HG03139 (cell line): ENCODE data around the gene PHEX.

ENCODE experiments used
- ATAC-seq: cut with Tn5 transposase; IDR thresholded peaks from one replicate; pipeline ENCODE4 v1.9.1; 2021; ENCODE audit not compliant: unreplicated experiment

PHEX gene

GRCh38 chrX:22097012-22097694 lies 65.0 kb downstream of the PHEX start:
- ATAC-seq, result no peak

- ATAC-seq, result no peak
These were observed 73.1 kb downstream of the PHEX start for GRCh38 chrX:22105231-22105630.

- no peak for ATAC-seq
These were observed 73.8 kb downstream of the PHEX start for GRCh38 chrX:22105971-22106370.

GRCh38 chrX:22109442-22109841 lies 77.3 kb downstream of the PHEX start:
- no peak for ATAC-seq

GRCh38 chrX:22110729-22111494 lies 78.8 kb downstream of the PHEX start:
- ATAC-seq, result no peak

- ATAC-seq, result no peak
These were observed 84.8 kb downstream of the PHEX start for GRCh38 chrX:22116605-22117546.

GRCh38 chrX:22117633-22118032 lies 85.5 kb downstream of the PHEX start:
- ATAC-seq, result no peak

GRCh38 chrX:22118161-22118830 lies 86.2 kb downstream of the PHEX start:
- ATAC-seq, result no peak

- ATAC-seq, result no peak
These were observed 89.0 kb downstream of the PHEX start for GRCh38 chrX:22121161-22121560.

GRCh38 chrX:22122510-22122909 lies 90.4 kb downstream of the PHEX start:
- no peak for ATAC-seq

GRCh38 chrX:22124098-22124497 lies 92.0 kb downstream of the PHEX start:
- no peak for ATAC-seq

- no peak for ATAC-seq
These were observed 93.4 kb downstream of the PHEX start for GRCh38 chrX:22125481-22125880.

GRCh38 chrX:22126327-22126726 lies 94.2 kb downstream of the PHEX start:
- ATAC-seq, result no peak

GRCh38 chrX:22128961-22129360 lies 96.8 kb downstream of the PHEX start:
- ATAC-seq, result no peak

- ATAC-seq, result no peak
These were observed 102.6 kb downstream of the PHEX start for GRCh38 chrX:22134681-22135080.

- ATAC-seq, result no peak
These were observed 103.1 kb downstream of the PHEX start for GRCh38 chrX:22135171-22135711.

GRCh38 chrX:22135994-22136684 lies 104.0 kb downstream of the PHEX start:
- no peak for ATAC-seq

- ATAC-seq, result no peak
These were observed 104.6 kb downstream of the PHEX start for GRCh38 chrX:22136711-22137110.

- ATAC-seq, result no peak
These were observed 107.7 kb downstream of the PHEX start for GRCh38 chrX:22139822-22140221.
